NCI-H1930 (cell line): Measurements from ENCODE around the gene KIF26B.

Experiments
- DNase-seq, 2 experiments: peaks; one replicate each; lab custom pipeline; 2025; lab: John Stamatoyannopoulos, UW

Gene KIF26B

GRCh38 chr1:245598524-245599305 lies 443.9 kb downstream of the KIF26B start:
- DNase-seq: no peak

- DNase-seq: no peak
Measured at GRCh38 chr1:245599371-245600174, 444.8 kb downstream of the KIF26B start.

GRCh38 chr1:245600658-245601057 lies 445.9 kb downstream of the KIF26B start:
- DNase-seq: no peak

GRCh38 chr1:245603311-245603865 lies 448.6 kb downstream of the KIF26B start:
- DNase-seq: no peak

GRCh38 chr1:245604979-245605378 lies 450.2 kb downstream of the KIF26B start:
- no peak for DNase-seq

GRCh38 chr1:245605480-245606156 lies 450.8 kb downstream of the KIF26B start:
- DNase-seq: no peak

- no peak for DNase-seq
Measured at GRCh38 chr1:245606157-245606725, 451.5 kb downstream of the KIF26B start.

- DNase-seq: no peak
Measured at GRCh38 chr1:245608271-245608670, 453.5 kb downstream of the KIF26B start.

- DNase-seq: no peak
Measured at GRCh38 chr1:245609354-245610150, 454.8 kb downstream of the KIF26B start.

- DNase-seq: no peak
Measured at GRCh38 chr1:245611251-245611650, 456.5 kb downstream of the KIF26B start.

- no peak for DNase-seq
Measured at GRCh38 chr1:245614476-245614875, 459.7 kb downstream of the KIF26B start.

- DNase-seq: no peak
Measured at GRCh38 chr1:245615001-245615400, 460.2 kb downstream of the KIF26B start.

GRCh38 chr1:245621589-245621988 lies 466.8 kb downstream of the KIF26B start:
- no peak for DNase-seq

- DNase-seq: no peak
Measured at GRCh38 chr1:245622332-245623014, 467.7 kb downstream of the KIF26B start.

- DNase-seq: no peak
Measured at GRCh38 chr1:245641384-245641783, 486.6 kb downstream of the KIF26B start.

- no peak for DNase-seq
Measured at GRCh38 chr1:245645406-245645805, 490.6 kb downstream of the KIF26B start.

- no peak for DNase-seq
Measured at GRCh38 chr1:245645894-245646293, 491.1 kb downstream of the KIF26B start.

- DNase-seq: no peak
Measured at GRCh38 chr1:245648749-245649522, 494.2 kb downstream of the KIF26B start.

GRCh38 chr1:245649666-245650065 lies 494.9 kb downstream of the KIF26B start:
- DNase-seq: no peak

GRCh38 chr1:245650441-245650960 lies 495.7 kb downstream of the KIF26B start:
- DNase-seq: no peak
